Glomerular endothelial cell (primary cell): Measurements from ENCODE around the gene ZMAT5. TPM values are rescaled to one million over a fixed set of nuclear protein-coding genes. Genes with fewer than 3 reads are reported as not detected.

Experiments
- DNase-seq: peaks from one replicate; pipeline ENCODE4 v3.0.0-alpha.2; 2011; ENCODE audit warnings: low read depth, low spot score; ENCODE audit errors: extremely low read depth
- total RNA-seq: library from RNA; depleted of rRNA; stranded (reverse); fragments of >200 nt; gene quantifications from 2 replicates; pipeline ENCODE4 v1.2.3, GENCODE V29; 2015

Gene ZMAT5
- total RNA-seq, 1 donor from 2014 or later = 31.7 TPM

DNA sequence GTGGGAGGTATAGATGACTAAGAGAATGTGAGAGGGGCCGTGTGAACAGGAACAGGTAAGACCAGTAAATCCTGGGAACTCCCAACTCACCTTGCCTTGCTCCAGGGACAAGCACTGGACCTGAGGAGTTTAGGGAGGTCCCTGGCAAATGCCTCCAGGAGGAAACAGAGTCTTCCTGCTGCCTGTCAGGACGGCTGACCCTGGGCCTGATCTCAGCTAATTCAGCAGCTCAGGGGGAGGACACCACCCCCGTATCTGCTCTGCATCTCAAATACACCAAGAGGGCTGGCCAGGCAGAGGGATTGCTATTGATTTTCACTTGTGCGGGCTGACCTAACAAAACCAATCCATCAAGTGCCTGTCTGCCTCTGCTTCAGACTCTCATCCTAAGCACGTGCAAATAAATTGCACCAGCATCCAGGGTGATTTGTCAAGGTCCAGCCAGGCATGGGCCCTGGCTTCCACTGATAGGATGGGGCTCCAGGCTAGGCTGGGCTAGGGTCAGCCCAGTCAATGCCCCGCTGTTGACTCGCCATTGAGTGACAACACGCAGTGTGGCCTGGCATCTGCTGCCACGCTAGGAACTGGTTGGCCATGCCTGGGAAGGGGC is 20.7 kb upstream of the ZMAT5 start:
- DNase-seq = no peak

DNA sequence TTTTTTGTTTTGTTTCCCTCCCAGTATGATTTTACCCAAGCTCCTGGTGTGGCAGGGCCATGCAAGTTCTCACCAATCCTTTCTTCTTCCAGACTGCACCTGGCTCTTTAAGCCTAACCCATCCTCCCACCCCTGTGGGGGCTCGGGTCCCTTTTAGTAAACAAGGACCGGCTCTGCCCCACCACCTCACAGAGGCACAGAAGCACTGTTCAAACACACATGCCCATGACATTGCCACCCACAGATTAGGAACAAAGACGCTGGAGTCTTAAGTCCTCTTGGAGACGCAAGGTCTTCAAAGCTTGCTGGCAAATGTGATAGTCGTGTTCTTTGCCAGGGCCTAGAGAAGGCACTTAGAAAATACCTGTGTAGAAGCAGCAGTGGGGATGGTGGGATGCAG is 19.2 kb upstream of the ZMAT5 start:
- DNase-seq = no peak

DNA sequence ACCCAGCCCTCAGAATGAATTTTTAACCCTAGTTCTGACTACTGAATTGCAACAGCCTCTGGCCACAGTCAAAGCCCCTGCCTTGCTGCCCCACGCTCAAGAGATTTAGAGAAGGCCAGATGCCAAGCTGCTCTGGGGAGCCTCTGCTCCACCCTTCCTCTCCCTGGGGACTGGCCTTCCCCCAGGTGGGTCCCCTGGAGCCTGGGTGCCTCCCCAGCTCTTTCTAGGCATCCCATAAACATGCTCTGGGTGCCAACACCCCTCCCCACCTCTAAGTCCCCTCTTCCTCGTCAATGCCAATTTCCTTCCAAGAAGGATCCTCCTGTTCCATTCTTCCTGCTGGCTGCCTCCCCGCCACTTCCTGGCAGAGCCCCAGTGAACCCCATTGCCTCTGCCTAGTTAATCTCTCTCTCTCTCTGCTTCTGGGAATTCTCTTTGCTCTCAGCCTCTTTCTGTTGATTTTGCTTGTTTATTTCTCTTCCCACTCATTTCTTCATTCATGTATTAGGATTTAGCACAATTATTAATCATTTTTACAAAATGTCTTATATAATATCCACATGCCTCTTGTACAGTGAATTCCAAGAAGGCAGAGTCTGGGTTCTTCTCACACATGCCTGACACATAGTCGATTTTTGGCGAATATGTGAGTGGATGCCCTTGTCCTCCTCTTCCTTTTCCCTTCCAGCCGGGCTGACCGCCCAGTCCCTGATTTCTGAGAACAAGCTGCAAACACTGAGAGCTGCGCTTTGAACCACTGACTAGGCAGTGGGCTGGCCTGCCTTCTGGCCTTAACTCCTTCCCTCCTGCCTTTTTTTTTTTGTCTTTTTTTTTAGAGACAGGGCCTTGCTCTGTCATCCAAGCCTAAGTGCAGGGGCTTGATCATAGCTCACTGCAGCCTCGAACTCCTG is 17.9 kb upstream of the ZMAT5 start:
- no peak for DNase-seq

DNA sequence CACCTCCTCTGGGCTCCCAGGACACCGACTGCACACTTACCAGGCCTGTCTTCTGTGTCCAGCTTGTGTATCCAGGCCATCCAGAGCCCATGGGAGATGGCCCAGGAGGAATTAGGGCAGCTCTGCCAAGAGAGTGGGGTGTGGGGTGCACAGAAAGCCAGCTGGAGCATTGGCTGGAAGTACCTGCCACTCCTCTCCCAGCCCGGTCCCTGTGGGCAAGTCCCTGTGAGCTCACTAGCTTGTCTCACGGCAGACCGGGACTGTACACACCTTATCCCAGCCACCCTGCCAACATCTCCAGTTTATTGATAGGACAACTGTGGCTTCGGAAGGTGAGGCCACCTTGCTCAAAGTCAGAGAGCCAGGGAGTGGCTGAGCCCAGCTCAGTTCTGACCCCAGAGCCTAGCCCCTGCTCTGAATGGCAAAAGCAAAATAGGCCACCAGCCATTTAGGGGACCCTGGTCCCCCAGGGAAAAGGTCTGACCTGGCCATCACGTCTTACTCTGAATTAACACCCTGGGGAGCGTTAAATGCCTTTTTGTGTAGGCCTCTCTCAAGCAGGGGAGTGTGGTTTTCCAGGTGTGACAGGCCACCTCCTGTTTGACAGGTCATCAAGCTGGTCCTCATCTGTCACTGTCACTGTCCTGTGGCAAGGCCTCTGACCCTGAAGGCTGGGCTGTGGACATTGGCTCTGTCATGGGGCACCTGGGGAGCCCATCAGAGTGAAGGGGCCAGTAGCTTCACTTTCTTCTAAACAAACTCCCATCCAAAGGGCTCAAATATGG is 15.4 kb upstream of the ZMAT5 start:
- DNase-seq = no peak

DNA sequence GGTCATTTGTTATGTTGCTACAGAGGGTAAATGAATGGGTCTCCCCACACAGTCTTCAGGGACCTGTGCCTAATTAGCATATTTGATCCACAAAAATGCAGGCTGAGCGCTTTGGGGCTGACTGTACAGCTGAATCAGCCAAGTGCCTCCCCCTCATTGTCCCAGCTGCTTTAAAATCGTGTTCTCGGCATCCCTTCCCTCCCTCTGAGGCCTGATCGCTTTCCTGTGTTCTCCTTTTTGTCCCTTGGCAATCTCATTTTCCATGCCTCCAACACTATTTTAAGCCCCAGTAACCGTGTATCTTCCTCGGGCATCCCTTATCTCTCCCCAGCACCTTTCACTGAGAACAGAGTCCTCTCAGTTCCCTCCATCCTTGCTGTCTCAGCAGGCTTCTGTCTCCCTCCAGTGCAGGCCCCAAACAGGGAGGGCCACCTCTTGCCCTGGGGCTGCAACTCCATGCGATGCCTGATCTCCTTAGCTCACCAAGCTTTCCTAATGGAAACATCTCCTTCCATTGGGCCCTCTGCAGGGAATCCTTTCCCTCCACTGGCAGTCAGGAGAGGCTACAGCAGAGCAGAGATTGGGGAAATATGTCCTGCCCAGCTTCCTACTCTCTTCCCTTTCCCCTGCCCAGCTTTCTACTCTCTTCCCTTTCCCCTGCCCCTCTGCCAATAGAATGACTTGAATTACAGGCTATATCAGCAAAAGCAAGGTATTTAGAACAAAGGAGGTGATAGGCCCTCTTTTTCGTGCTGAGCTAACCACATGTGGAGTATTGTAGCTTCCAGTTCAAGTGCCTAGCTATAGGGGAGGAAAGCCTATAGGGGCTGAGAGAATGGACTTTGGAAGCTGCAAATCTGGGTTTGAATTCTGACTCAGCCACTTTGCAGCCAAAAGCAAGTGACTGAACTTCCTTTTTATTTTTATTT is 14.2 kb upstream of the ZMAT5 start:
- no peak for DNase-seq

DNA sequence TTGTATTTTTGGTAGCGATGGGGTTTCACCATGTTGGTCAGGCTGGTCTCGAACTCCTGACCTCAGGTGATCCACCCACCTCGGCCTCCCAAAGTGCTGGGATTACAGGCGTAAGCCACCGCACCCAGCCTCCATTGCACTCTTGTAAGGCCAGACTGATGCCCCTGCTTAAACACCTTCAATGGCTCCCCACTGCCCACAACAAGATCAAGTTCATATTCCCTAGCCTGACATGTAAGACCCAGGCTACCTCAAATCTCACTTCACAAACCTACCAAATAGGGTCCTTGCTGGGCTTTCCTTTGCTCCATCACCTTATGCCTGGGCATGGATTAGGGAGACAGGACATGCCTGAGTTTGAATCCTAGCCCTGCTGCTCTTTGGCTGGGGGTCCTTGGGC is 13.4 kb upstream of the ZMAT5 start:
- no peak for DNase-seq

DNA sequence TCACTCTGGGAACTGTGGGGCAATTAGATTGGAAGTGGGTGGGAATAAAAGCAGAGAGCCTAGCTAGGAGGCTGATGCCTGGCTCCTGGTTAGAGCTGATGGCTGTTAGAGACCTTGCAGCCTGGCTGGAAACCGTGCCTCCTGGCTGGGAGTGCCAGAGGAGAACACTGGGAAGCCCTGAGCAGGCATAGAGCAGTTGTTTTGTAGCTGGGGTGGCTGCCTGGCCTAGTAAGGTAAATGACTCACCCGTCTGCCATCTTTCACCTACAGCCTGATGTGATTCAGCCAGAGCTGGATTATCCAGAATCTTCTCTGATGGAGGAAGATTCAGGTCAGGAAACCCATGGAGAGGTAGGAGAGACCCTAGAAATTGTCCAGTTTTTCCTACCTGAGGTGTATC is 6.4 kb upstream of the ZMAT5 start:
- DNase-seq = no peak

DNA sequence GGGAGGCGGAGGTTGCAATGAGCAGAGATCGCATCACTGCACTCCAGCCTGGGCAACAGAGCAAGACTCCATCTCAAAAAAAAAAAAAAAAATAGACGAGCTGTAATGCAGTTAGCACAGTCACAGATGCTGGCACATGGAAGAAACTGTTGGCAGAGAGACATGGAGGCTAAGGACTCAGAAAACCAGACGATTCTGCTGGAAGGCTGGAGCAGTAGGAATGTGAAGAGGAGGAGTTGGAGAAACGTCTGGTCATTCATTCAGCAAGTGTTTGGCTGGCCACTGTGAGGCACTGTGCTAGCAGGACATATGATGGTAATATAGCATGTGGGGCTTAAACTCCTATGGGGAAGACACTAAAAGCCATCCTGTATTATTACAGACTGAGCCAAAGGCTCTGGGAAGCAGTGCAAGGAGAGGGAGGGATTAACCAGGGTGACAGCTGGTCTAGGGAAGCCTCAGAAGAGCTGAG is 5.4 kb upstream of the ZMAT5 start:
- DNase-seq = no peak

DNA sequence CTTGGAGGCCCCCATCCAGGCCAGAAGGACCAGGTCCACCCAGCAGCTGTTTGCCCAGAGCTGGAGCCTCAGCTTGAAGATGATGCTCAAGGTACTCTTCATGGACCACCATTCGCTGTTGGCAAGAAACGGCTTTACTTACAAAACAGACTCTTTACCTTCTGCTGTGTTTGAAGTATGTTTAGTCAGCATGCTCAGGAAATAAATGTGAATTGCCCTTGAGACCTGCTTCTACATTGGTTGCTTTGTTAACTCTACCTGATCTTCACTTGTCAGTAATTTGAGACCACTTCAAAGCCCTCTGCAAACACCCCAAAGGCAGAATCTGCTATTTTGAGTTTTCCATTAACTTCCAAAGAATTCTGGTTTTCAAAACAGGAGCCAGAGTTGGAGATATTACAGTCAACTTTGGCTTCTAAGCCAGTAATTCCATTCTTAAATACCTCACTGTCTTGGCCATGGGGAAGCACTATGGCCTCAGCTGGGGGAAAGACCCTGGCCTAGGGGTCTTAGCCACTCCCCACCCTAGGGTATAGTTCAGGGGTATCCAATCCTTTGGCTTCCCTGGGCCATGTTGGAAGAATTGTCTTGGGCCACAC is 3.0 kb upstream of the ZMAT5 start:
- DNase-seq = no peak

DNA sequence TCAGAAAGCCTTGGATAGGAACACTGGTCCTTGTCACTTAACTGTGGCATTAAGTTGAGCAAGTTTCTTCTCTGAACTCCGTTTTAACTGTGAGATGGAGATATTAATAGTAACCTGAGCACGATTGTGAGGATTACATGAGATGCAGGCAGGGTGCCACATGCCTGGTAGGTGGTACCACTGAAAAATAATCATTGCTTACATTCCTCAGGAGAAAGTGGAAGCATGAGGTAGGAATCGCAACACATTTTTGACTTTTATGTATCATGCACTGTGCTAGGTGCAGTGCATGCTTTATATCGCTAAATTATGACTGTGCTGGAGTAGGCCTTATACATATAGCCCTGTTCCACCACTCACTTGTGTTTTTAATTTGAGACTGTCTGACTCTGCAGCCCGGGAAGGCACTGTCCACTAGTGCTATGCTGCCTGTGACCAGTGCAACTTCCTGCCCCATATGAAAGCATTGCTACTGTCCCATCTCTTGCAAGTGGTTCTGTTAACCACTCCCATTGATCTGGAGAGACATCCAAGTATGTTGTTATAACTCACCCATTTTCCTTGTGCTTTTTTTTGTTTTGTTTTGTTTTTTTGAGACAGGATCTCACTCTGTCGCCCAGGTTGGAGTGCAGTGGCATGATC is 1.4 kb upstream of the ZMAT5 start:
- DNase-seq = no peak

DNA sequence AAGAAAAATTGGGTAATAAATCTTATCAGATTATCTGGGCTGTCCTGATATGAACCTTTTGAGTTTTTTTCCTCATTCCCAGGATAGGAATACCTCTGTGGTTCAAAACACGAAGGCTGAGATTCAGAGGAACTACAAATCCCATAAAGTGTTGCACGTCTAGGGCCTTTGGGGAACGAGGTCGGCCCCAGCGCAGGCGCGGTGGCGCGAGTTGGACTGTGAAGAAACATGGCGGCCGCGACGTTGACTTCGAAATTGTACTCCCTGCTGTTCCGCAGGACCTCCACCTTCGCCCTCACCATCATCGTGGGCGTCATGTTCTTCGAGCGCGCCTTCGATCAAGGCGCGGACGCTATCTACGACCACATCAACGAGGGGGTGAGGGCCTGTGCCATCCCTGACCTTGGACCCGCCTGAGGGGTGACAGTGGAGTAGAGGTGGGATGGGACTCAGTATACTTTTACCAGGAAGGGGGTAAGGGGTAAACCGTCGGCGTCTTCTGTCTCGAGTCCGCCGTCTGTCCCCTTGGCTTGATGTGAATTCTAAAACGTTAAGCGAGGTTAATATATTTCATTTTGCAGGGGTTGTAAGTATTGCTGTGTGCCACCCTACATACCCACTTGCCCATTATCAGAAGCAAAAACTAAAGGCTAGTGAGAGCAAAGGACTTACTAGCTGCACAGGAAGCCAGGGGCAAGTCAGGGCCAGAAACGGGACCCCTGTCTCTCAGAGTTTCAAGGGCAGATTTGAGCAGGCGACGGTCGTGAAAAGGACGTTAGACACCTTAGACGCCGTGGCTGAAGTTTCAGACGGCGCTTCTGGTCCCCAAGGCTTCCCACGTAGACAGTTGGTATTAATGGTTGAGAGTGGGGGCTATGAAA is 604 bp upstream of the ZMAT5 start, which contains the start of gene UQCR10:
UQCR10 (plus strand) TSS at position 199 of the 881 bp plus-strand sequence; CDS start at position 229, 30 bp downstream.
- peak; percentile 85 for DNase-seq

DNA sequence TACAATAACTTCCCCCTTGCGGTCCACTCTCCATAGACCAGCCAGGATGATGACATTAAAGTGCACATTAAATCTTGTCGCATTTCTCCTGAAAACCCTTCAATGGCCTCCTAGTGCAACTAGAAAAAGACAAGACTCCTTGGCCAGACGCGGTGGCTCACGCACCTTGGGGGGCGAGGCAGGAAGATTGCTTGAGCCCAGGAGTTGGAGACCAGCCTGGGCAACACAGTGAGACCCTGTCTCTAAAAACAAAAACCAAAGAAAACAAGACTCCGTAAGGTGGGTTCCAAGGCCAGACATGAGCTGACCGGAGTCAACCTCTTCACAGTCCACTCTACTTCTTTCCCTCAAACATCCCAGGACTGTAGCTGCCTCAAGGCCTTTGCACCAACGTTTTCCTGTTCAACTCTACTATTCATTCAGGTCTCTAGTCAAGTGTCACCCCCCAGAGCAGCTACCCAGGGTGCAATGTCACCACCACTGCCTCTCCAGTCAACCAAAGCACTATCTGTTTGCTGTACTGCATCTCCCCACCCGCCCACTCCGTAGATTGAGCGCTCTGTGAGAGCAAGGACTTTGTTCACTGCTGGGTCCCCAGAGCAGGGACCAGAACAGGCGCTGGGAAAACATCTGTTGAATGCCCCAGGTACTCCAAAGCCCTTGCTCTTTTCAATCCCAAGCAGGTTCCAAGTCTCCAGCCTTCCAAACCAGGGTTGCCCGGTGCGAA is 739 bp downstream of the ZMAT5 start:
- DNase-seq = no peak

DNA sequence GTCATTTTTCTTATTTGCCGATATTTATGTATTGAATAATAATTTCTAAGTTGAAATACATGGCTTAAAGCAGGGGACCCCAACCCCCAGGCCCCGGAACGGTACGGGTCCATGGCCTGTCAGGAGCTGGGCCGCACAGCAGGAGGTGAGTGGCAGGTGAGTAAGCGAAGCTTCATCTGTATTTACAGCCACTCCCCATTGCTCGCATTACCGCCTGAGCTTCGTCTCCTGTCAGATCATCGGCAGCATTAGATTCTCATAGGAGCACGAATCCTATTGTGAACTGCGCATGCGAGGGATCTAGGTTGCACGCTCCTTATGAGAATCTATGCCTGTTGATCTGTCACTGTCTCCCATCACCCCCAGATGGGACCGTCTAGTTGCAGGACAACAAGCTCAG is 4.5 kb downstream of the ZMAT5 start:
- no peak for DNase-seq

DNA sequence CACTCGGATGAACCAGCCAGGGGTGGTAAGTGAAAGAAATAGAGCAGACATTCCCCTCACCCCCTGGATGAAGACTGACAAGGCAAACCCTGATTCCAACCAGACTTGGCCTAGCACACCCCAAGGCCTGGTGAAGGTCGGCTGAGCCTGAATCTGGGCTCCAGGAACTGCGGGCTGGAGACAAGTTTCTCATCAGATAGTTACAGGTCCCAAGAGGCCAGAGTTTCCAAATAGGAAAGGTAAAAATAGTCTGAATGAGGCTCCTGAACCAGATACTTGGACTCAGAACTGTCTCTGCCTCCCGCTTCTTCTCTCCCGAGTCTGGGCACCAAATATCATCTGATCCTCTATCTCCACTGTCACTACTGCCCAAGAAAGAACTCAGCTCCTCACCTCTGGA is 7.8 kb downstream of the ZMAT5 start:
- DNase-seq = no peak

DNA sequence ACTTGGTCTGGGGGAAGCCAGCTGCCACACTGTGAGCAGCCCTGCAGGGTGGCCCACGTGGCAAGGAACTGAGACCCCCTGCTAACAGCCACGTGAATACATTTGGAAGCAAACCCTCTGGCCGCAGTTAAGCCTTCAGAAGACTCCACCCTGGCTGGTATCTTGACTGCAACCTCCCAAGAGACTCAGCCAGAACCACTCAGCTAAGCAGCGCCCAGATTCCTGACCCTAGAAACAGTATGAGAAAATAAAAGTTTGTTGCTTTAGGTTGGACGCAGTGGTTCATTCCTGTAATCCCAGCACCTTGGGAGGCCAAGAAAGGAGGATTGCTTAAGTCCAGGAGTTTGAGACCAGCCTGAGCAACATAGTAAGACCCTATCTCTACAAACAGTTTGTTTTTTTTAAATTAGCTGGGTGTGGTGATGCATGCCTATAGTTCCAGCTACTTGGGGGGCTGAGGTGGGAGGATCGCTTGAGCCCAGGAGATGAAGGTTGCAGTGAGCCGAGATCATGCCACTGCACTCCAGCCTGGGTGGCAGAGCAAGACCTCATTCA is 8.7 kb downstream of the ZMAT5 start:
- DNase-seq = no peak

DNA sequence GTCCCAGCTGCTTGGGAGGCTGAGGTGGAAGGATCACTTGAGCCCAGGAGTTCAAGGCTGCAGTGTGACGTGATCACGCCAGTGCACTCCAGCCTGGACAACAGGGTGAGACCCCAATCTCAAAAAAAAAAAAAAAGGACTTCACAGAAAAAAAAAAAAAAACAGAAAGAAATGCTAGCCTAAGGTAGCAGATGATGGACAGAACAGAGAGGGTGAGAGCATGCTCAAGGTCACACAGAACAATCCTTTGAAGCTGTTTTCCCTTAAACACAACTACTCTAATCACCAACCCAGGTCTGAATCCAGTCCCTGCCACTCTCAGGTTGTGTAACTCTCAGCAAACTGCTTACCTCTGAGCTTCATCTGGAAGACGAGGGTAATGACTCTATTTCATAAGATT is 9.7 kb downstream of the ZMAT5 start:
- DNase-seq = no peak

DNA sequence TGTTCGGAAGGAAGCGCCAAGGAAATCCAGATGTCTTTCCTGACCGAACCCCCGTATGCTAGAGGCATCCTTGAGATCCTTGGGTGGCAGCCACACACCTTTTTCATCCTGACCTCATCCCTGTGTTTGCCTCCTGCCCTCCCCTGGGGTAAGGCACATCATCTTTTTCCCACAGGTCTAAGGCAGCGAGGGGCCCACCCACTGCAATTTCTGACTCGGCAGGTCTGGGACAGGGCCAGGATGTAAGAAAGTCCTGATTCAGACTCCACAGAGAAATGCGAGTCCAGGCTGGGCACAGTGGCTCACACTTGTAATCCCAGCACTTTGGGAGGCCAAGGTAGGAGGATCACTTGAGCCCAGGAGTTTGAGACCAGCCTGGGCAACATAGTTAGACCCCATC is 10.5 kb downstream of the ZMAT5 start:
- DNase-seq = no peak
